DND-41 (cell line): ENCODE measurements around the gene ST6GALNAC5.

ENCODE experiments used
- EZH2 ChIP-seq: IDR thresholded peaks from 3 replicates; pipeline ENCODE4 v1.6.1; 2012; ENCODE audit warnings: borderline replicate concordance, low read depth, mild to moderate bottlenecking, moderate library complexity, low read length, inconsistent platforms; ENCODE audit not compliant: severe bottlenecking
- TF ChIP-seq, protein P1 (sequence below): IDR thresholded peaks from 2 replicates; pipeline ENCODE4 v1.5.1; 2012; ENCODE audit warnings: borderline replicate concordance, low read length, moderate library complexity, mild to moderate bottlenecking; ENCODE audit not compliant: poor library complexity, severe bottlenecking; ENCODE audit errors: extremely low read depth

DNA sequence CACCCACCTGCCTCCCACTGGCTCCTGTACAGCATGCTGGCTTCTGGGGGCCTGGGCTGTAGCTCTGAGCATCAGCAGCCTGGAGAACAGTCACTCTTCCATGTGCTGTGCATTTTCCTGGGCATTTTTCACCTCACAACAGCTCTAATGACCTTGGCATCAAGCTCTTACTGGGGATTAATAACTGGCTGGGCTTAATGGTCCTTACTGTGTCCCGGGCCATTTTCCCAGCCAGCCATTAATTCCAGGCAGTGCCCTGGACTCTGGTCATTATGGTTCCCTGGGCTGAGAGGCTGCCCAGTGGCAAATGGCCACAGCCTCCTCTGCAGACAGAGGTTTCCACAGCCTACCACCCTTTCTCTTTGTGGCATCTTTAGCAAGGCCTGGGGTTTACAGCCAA is 171.8 kb downstream of the ST6GALNAC5 start:
- no peak for TF ChIP-seq EZH2
- TF ChIP-seq, protein P1, sequence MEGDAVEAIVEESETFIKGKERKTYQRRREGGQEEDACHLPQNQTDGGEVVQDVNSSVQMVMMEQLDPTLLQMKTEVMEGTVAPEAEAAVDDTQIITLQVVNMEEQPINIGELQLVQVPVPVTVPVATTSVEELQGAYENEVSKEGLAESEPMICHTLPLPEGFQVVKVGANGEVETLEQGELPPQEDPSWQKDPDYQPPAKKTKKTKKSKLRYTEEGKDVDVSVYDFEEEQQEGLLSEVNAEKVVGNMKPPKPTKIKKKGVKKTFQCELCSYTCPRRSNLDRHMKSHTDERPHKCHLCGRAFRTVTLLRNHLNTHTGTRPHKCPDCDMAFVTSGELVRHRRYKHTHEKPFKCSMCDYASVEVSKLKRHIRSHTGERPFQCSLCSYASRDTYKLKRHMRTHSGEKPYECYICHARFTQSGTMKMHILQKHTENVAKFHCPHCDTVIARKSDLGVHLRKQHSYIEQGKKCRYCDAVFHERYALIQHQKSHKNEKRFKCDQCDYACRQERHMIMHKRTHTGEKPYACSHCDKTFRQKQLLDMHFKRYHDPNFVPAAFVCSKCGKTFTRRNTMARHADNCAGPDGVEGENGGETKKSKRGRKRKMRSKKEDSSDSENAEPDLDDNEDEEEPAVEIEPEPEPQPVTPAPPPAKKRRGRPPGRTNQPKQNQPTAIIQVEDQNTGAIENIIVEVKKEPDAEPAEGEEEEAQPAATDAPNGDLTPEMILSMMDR = no peak
